Panc1 (cell line): ENCODE data around the gene AJUBA.

Experiments used
- CTCF ChIP-seq: fragments of 450-650 bp; IDR thresholded peaks from 2 replicates; pipeline ENCODE4 v1.5.1; 2017; ENCODE audit warnings: mild to moderate bottlenecking
- POLR2AphosphoS5 ChIP-seq: IDR thresholded peaks from 2 replicates; pipeline ENCODE4 v1.6.1; 2012; ENCODE audit warnings: mild to moderate bottlenecking, low read depth, low read length, moderate library complexity
- TF ChIP-seq, protein P1 (sequence below), 2 experiments: IDR thresholded peaks; 2 replicates each; pipeline ENCODE4 v1.6.1; 2011 to 2012; ENCODE audit warnings: low read depth in 2 of 2, control low read depth in 1 of 2, low read length in 1 of 2, mild to moderate bottlenecking in 1 of 2, moderate library complexity in 1 of 2; ENCODE audit not compliant: insufficient read depth in 1 of 2

DNA sequence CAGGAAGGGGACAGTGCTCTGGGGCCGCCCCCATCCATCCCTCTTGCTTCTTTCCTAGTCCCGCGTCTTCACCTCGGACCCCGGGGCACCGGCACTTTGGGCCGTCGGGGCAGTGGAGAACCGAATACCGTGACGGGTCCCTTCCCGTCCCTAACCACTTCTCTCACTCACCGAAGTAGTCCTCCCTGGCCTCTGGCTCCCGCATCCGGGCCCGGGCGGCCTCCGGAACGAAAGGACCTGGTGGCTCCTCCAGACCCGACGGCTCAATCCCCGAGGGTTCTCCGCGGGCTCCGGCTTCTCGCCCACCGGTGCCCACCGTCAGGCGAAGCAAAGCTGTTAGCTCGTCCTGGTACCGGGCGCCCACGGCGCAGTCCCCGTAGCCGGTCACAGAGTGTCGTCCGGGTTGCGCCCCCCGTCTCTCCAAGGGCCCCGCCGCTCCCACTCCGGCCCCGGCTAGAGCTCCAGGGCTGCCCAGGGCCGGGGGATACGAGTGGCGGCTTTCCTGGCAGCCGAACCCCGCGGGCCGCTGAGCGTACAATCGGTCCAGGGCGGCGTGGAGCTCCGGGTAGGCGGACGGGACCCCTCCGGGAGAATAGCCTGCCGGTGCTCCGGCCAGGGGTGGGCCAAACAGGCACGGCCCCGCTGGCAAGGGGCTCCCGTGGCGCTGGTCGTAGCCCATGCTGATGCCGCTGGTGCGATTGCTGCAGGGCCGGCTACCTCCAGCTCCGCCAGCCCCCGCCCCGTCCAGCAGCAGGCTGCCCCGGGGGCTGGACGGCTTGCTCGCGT lies 1.1 kb downstream of the AJUBA start:
- TF ChIP-seq CTCF (no peak), POLR2AphosphoS5 (no peak; the same call in none of the 2 replicates)
- TF ChIP-seq, protein P1, sequence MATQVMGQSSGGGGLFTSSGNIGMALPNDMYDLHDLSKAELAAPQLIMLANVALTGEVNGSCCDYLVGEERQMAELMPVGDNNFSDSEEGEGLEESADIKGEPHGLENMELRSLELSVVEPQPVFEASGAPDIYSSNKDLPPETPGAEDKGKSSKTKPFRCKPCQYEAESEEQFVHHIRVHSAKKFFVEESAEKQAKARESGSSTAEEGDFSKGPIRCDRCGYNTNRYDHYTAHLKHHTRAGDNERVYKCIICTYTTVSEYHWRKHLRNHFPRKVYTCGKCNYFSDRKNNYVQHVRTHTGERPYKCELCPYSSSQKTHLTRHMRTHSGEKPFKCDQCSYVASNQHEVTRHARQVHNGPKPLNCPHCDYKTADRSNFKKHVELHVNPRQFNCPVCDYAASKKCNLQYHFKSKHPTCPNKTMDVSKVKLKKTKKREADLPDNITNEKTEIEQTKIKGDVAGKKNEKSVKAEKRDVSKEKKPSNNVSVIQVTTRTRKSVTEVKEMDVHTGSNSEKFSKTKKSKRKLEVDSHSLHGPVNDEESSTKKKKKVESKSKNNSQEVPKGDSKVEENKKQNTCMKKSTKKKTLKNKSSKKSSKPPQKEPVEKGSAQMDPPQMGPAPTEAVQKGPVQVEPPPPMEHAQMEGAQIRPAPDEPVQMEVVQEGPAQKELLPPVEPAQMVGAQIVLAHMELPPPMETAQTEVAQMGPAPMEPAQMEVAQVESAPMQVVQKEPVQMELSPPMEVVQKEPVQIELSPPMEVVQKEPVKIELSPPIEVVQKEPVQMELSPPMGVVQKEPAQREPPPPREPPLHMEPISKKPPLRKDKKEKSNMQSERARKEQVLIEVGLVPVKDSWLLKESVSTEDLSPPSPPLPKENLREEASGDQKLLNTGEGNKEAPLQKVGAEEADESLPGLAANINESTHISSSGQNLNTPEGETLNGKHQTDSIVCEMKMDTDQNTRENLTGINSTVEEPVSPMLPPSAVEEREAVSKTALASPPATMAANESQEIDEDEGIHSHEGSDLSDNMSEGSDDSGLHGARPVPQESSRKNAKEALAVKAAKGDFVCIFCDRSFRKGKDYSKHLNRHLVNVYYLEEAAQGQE (IDR thresholded peaks at IDR 0.05; ENCODE audit: insufficient read depth in 1 of 2, low read depth in 2 of 2, low read length in 1 of 2) = no peak
